HepG2 (cell line): Measurements from ENCODE around the gene HSF4. TPM values are rescaled to one million over a fixed set of nuclear protein-coding genes. Genes with fewer than 3 reads are reported as not detected.

ENCODE experiments used
- AGO1 ChIP-seq: fragments of 200-400 bp; formaldehyde crosslinking; IDR thresholded peaks from 2 replicates; pipeline ENCODE4 v1.6.1; 2017; ENCODE audit warnings: mild to moderate bottlenecking, low read depth, low read length, moderate library complexity; ENCODE audit not compliant: poor library complexity, severe bottlenecking
- ETV6 ChIP-seq: sonication (generic); formaldehyde crosslinking; conservative IDR thresholded peaks from 2 replicates; pipeline ENCODE4 v1.4.0; 2020; ENCODE audit warnings: missing genetic modification reagents
- MEIS2 ChIP-seq: sonication (generic); formaldehyde crosslinking; IDR thresholded peaks from 2 replicates; pipeline ENCODE4 v1.9.0; 2021; ENCODE audit warnings: mild to moderate bottlenecking, missing genetic modification reagents
- MLLT10 ChIP-seq: sonication (generic); formaldehyde crosslinking; IDR thresholded peaks from 2 replicates; pipeline ENCODE4 v1.4.0; 2020; ENCODE audit warnings: missing genetic modification reagents
- NFE2 ChIP-seq: sonication (generic); formaldehyde crosslinking; IDR thresholded peaks from 2 replicates; pipeline ENCODE4 v1.4.0; 2020; ENCODE audit warnings: missing genetic modification reagents
- PCBP1 ChIP-seq: fragments of 200-400 bp; formaldehyde crosslinking; IDR thresholded peaks from 2 replicates; pipeline ENCODE4 v1.6.1; 2017; ENCODE audit warnings: mild to moderate bottlenecking, low read depth, low read length, borderline replicate concordance
- REPIN1 ChIP-seq: sonication (generic); formaldehyde crosslinking; IDR thresholded peaks from 2 replicates; pipeline ENCODE4 v1.8.0; 2022; ENCODE audit warnings: missing genetic modification reagents, low read depth, mild to moderate bottlenecking, borderline replicate concordance
- RFX5 ChIP-seq: IDR thresholded peaks from 2 replicates; pipeline ENCODE4 v1.6.1; 2011; ENCODE audit warnings: low read depth, low read length, improper control_type of control experiment
- SMAD3 ChIP-seq: sonication (generic); formaldehyde crosslinking; IDR thresholded peaks from 2 replicates; pipeline ENCODE4 v1.4.0; 2020; ENCODE audit warnings: missing genetic modification reagents
- SMYD3 ChIP-seq: sonication (generic); formaldehyde crosslinking; IDR thresholded peaks from 2 replicates; pipeline ENCODE4 v1.8.1; 2023; ENCODE audit warnings: mild to moderate bottlenecking, missing genetic modification reagents
- U2AF1 ChIP-seq: fragments of 200-400 bp; formaldehyde crosslinking; optimal IDR thresholded peaks from 2 replicates; pipeline ENCODE3; 2017; ENCODE audit warnings: mild to moderate bottlenecking, low read depth, low read length
- ZC3H13 ChIP-seq: sonication (generic); formaldehyde crosslinking; IDR thresholded peaks from 2 replicates; pipeline ENCODE4 v1.8.1; 2023; ENCODE audit warnings: mild to moderate bottlenecking, missing genetic modification reagents, moderate library complexity
- ZNF232 ChIP-seq: sonication (generic); formaldehyde crosslinking; IDR thresholded peaks from 2 replicates; pipeline ENCODE4 v1.4.0; 2020; ENCODE audit warnings: missing genetic modification reagents, borderline replicate concordance
- ZNF256 ChIP-seq: sonication (generic); formaldehyde crosslinking; conservative IDR thresholded peaks from 2 replicates; pipeline ENCODE4 v1.4.0; 2020; ENCODE audit warnings: missing genetic modification reagents
- ZNF496 ChIP-seq: sonication (generic); formaldehyde crosslinking; IDR thresholded peaks from 2 replicates; pipeline ENCODE4 v1.8.1; 2023; ENCODE audit warnings: mild to moderate bottlenecking, moderate library complexity, missing genetic modification reagents; ENCODE audit not compliant: insufficient replicate concordance
- ZNF543 ChIP-seq: sonication (generic); formaldehyde crosslinking; IDR thresholded peaks from 2 replicates; pipeline ENCODE4 v1.4.0; 2020; ENCODE audit warnings: mild to moderate bottlenecking, missing genetic modification reagents
- ZNF570 ChIP-seq: sonication (generic); formaldehyde crosslinking; IDR thresholded peaks from 2 replicates; pipeline ENCODE4 v1.4.0; 2020; ENCODE audit warnings: mild to moderate bottlenecking, missing genetic modification reagents, borderline replicate concordance
- ZNF720 ChIP-seq: sonication (generic); formaldehyde crosslinking; IDR thresholded peaks from 2 replicates; pipeline ENCODE4 v1.4.0; 2020; ENCODE audit warnings: missing genetic modification reagents
- ZNF761 ChIP-seq: sonication (generic); formaldehyde crosslinking; conservative IDR thresholded peaks from 2 replicates; pipeline ENCODE4 v1.4.0; 2020; ENCODE audit warnings: mild to moderate bottlenecking, missing genetic modification reagents
- ZNF841 ChIP-seq: sonication (generic); formaldehyde crosslinking; IDR thresholded peaks from 2 replicates; pipeline ENCODE4 v1.8.1; 2023; ENCODE audit warnings: missing genetic modification reagents, borderline replicate concordance
- ZSCAN20 ChIP-seq: sonication (generic); formaldehyde crosslinking; IDR thresholded peaks from 2 replicates; pipeline ENCODE4 v1.4.0; 2020; ENCODE audit warnings: missing genetic modification reagents, mild to moderate bottlenecking, borderline replicate concordance
- polyA plus RNA-seq, 8 experiments: library from polyadenylated mRNA; depleted of rRNA in 3 of 8; stranded (reverse) in 7 of 8; unstranded in 1 of 8; fragments of >200 nt; fragmentation: Illumina TruSeq in 4 of 8; extraction: Trizol in 4 of 8; gene quantifications; 2 replicates each; pipeline versions ENCODE4 v1.2.1 to v1.2.3, GENCODE V29; 2011 to 2016; ENCODE audit warnings: low read depth in 4 of 8, missing spikeins in 1 of 8, mixed read lengths in 1 of 8; ENCODE audit not compliant: insufficient read depth in 1 of 8
- total RNA-seq, 5 experiments: library from RNA; depleted of rRNA; stranded (reverse); fragments of >200 nt; fragmentation: Illumina TruSeq; extraction: Trizol; gene quantifications; 2 replicates each; pipeline ENCODE4 v1.2.3, GENCODE V29; 2016; ENCODE audit warnings: low read depth in 1 of 5
- TF ChIP-seq, protein P1 (sequence below): sonication (generic); formaldehyde crosslinking; IDR thresholded peaks from 2 replicates; pipeline ENCODE4 v1.8.1; 2023; ENCODE audit warnings: mild to moderate bottlenecking, missing genetic modification reagents
- TF ChIP-seq, protein P2 (sequence below): IDR thresholded peaks from 2 replicates; pipeline ENCODE4 v1.6.1; 2012; ENCODE audit warnings: inconsistent platforms
- TF ChIP-seq, protein P3 (sequence below): sonication (generic); formaldehyde crosslinking; IDR thresholded peaks from 2 replicates; pipeline ENCODE4 v1.4.0; 2020; ENCODE audit warnings: missing genetic modification reagents; ENCODE audit errors: not compliant biosample characterization
- TF ChIP-seq, protein P4 (sequence below): sonication (generic); formaldehyde crosslinking; IDR thresholded peaks from 2 replicates; pipeline ENCODE4 v1.9.0; 2021; ENCODE audit warnings: missing genetic modification reagents, borderline replicate concordance
- TF ChIP-seq, protein P5 (sequence below): sonication (generic); formaldehyde crosslinking; IDR thresholded peaks from 2 replicates; pipeline ENCODE4 v1.4.0; 2020; ENCODE audit warnings: mild to moderate bottlenecking, missing genetic modification reagents

Gene HSF4
- total and polyA plus RNA-seq, 2 of the 13 experiments (the other 11 are each of a cell fraction or from before 2014, with no cell fraction given), result 3.5 to 16.9 TPM

DNA sequence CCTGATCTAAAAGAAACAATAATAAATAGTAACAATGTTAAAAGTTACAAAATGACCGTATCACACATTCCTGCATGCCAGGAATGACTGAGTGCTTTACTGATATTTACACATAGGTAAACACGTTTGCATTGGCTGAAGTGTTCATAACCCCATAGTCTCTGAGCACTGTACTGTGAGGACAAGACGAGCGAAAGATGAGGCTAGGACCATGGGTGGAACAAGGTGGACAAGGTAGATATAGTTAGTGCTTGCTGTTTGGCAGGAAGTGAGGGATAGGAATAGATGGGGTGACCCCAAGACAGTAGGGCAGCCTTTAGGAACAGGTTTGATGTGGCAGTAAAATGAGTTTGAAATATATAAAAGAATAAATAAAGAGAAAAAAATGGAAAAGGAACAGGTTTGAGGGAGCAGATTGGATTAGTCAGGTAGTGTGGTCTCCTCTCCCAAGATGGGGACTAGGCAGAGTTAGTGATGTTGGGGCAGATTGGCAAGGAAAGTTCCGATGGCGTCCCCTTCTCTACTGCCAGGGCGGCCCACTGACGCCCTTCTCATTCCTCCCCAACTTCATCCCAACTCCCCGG is 27.0 kb downstream of the HSF4 start (continued):
- TF ChIP-seq MEIS2 (CRISPR knock-in tag), result no peak
- no peak for TF ChIP-seq RFX5
- TF ChIP-seq ZNF232 (CRISPR knock-in tag), result 0 out of 2 replicates have a peak, but pooled peaks have one; percentile 43
- no peak for TF ChIP-seq ZNF761 (CRISPR knock-in tag)
- TF ChIP-seq ETV6 (CRISPR knock-in tag), result no peak
- TF ChIP-seq ZNF841, result no peak
- TF ChIP-seq ZNF543 (CRISPR knock-in tag), result no peak
- TF ChIP-seq, protein P1, sequence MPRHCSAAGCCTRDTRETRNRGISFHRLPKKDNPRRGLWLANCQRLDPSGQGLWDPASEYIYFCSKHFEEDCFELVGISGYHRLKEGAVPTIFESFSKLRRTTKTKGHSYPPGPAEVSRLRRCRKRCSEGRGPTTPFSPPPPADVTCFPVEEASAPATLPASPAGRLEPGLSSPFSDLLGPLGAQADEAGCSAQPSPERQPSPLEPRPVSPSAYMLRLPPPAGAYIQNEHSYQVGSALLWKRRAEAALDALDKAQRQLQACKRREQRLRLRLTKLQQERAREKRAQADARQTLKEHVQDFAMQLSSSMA (CRISPR knock-in tag), result 0 out of 2 replicates have a peak, but pooled peaks have one; percentile 59
- no peak for TF ChIP-seq ZNF720
- TF ChIP-seq, protein P2, sequence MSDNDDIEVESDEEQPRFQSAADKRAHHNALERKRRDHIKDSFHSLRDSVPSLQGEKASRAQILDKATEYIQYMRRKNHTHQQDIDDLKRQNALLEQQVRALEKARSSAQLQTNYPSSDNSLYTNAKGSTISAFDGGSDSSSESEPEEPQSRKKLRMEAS, result no peak
- no peak for TF ChIP-seq NFE2 (CRISPR knock-in tag)
- no peak for TF ChIP-seq ZC3H13 (CRISPR knock-in tag)
- TF ChIP-seq PCBP1, result no peak
- TF ChIP-seq AGO1, result no peak
- TF ChIP-seq, protein P3, sequence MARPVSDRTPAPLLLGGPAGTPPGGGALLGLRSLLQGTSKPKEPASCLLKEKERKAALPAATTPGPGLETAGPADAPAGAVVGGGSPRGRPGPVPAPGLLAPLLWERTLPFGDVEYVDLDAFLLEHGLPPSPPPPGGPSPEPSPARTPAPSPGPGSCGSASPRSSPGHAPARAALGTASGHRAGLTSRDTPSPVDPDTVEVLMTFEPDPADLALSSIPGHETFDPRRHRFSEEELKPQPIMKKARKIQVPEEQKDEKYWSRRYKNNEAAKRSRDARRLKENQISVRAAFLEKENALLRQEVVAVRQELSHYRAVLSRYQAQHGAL (CRISPR knock-in tag), result peak; percentile 36
- 0 out of 2 replicates have a peak, but pooled peaks have one; percentile 45 for TF ChIP-seq ZSCAN20 (CRISPR knock-in tag)
- TF ChIP-seq SMYD3 (CRISPR knock-in tag), result no peak
- no peak for TF ChIP-seq ZNF496 (CRISPR knock-in tag)
- no peak for TF ChIP-seq REPIN1 (CRISPR knock-in tag)
- TF ChIP-seq ZNF256, result no peak
- 0 out of 2 replicates have a peak, but pooled peaks have one; percentile 5 for TF ChIP-seq SMAD3
- TF ChIP-seq, protein P4, sequence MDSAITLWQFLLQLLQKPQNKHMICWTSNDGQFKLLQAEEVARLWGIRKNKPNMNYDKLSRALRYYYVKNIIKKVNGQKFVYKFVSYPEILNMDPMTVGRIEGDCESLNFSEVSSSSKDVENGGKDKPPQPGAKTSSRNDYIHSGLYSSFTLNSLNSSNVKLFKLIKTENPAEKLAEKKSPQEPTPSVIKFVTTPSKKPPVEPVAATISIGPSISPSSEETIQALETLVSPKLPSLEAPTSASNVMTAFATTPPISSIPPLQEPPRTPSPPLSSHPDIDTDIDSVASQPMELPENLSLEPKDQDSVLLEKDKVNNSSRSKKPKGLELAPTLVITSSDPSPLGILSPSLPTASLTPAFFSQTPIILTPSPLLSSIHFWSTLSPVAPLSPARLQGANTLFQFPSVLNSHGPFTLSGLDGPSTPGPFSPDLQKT, result no peak
- TF ChIP-seq, protein P5, sequence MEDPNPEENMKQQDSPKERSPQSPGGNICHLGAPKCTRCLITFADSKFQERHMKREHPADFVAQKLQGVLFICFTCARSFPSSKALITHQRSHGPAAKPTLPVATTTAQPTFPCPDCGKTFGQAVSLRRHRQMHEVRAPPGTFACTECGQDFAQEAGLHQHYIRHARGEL (CRISPR knock-in tag), result no peak
- no peak for TF ChIP-seq U2AF1
- no peak for TF ChIP-seq ZNF570
- no peak for TF ChIP-seq MLLT10 (CRISPR knock-in tag)
